HL-60 (cell line): Measurements from ENCODE around the gene IGBP1.

ENCODE experiments used
- DNase-seq, 2 experiments: peaks; one replicate each; pipeline ENCODE4 v3.0.0-alpha.2; 2010 to 2020; ENCODE audit warnings: low read depth in 1 of 2, low spot score in 1 of 2
- H3K27ac ChIP-seq: fragments of 250-450 bp; sonication (Bioruptor Pico); replicated peaks from 2 replicates; pipeline ENCODE4 v1.5.1; 2020; ENCODE audit warnings: mild to moderate bottlenecking, moderate library complexity
- H3K27me3 ChIP-seq: fragments of 250-450 bp; sonication (Bioruptor Pico); 2 replicates; pipeline ENCODE4 v1.5.1; 2021; ENCODE audit warnings: mild to moderate bottlenecking, moderate library complexity; ENCODE audit not compliant: insufficient read depth, poor library complexity, severe bottlenecking
- H3K4me3 ChIP-seq: replicated peaks from 2 replicates; pipeline ENCODE4 v1.5.1; 2011; ENCODE audit warnings: mild to moderate bottlenecking, control low read depth, low read length; ENCODE audit not compliant: insufficient read depth
- CTCF ChIP-seq: IDR thresholded peaks from one replicate; pipeline ENCODE4 v1.5.1; 2011; ENCODE audit warnings: low read length, control low read depth, inconsistent platforms; ENCODE audit not compliant: insufficient read depth
- GABPA ChIP-seq: IDR thresholded peaks from 2 replicates; pipeline ENCODE4 v1.6.1; 2012; ENCODE audit warnings: low read depth
- POLR2AphosphoS5 ChIP-seq: IDR thresholded peaks from 2 replicates; pipeline ENCODE4 v1.6.1; 2012; ENCODE audit warnings: low read depth
- REST ChIP-seq: IDR thresholded peaks from 2 replicates; pipeline ENCODE4 v1.6.1; 2012; ENCODE audit warnings: low read depth; ENCODE audit not compliant: insufficient replicate concordance
- SPI1 ChIP-seq: IDR thresholded peaks from 2 replicates; pipeline ENCODE4 v1.6.1; 2012; ENCODE audit warnings: low read depth, mild to moderate bottlenecking, borderline replicate concordance

The IGBP1 gene

GRCh38 chrX:70124678-70125077 lies 8.6 kb upstream of the IGBP1 start:
- Histone ChIP-seq H3K4me3 (no peak overlapping the region), H3K27me3 (no peaks in the 10 kb centered on the region), H3K27ac (no peak overlapping the region)
- no peak for DNase-seq
- TF ChIP-seq SPI1 (no peak), GABPA (no peak), POLR2AphosphoS5 (no peak), CTCF (no peak), REST (no peak)

- Histone ChIP-seq H3K4me3 (no peak overlapping the region), H3K27ac (no peak overlapping the region), H3K27me3 (no peaks in the 10 kb centered on the region)
- DNase-seq, result no peak
- no peak for TF ChIP-seq POLR2AphosphoS5
- no peak for TF ChIP-seq SPI1
- no peak for TF ChIP-seq REST
- TF ChIP-seq CTCF, result no peak
- no peak for TF ChIP-seq GABPA
Observed at GRCh38 chrX:70128071-70128470, 5.2 kb upstream of the IGBP1 start.

- no peak for TF ChIP-seq REST
- no peak for TF ChIP-seq CTCF
- no peak for TF ChIP-seq SPI1
- no peak for TF ChIP-seq POLR2AphosphoS5
- no peak for TF ChIP-seq GABPA
- no peaks in the 10 kb centered on the region for H3K27me3 ChIP-seq
- DNase-seq, result no peak
- no peak overlapping the region for H3K27ac ChIP-seq
- H3K4me3 ChIP-seq, result no peak overlapping the region
Observed at GRCh38 chrX:70129816-70130215, 3.4 kb upstream of the IGBP1 start.
